Activated naive CD4-positive, alpha-beta T cell treated with anti-CD3 and anti-CD28 coated beads, Interleukin-2, amount 10 ng/mL, durations not matched to agents 5 hours and 36 hours (primary cell): ENCODE data around the gene TBC1D4. TPM values are rescaled to one million over a fixed set of nuclear protein-coding genes. Genes with fewer than 3 reads are reported as not detected.

Experiments used
- total RNA-seq, 2 experiments: library from RNA; stranded (reverse); gene quantifications; one replicate each; pipeline ENCODE4 v1.2.3, GENCODE V29; 2021

TBC1D4 gene, protein sequence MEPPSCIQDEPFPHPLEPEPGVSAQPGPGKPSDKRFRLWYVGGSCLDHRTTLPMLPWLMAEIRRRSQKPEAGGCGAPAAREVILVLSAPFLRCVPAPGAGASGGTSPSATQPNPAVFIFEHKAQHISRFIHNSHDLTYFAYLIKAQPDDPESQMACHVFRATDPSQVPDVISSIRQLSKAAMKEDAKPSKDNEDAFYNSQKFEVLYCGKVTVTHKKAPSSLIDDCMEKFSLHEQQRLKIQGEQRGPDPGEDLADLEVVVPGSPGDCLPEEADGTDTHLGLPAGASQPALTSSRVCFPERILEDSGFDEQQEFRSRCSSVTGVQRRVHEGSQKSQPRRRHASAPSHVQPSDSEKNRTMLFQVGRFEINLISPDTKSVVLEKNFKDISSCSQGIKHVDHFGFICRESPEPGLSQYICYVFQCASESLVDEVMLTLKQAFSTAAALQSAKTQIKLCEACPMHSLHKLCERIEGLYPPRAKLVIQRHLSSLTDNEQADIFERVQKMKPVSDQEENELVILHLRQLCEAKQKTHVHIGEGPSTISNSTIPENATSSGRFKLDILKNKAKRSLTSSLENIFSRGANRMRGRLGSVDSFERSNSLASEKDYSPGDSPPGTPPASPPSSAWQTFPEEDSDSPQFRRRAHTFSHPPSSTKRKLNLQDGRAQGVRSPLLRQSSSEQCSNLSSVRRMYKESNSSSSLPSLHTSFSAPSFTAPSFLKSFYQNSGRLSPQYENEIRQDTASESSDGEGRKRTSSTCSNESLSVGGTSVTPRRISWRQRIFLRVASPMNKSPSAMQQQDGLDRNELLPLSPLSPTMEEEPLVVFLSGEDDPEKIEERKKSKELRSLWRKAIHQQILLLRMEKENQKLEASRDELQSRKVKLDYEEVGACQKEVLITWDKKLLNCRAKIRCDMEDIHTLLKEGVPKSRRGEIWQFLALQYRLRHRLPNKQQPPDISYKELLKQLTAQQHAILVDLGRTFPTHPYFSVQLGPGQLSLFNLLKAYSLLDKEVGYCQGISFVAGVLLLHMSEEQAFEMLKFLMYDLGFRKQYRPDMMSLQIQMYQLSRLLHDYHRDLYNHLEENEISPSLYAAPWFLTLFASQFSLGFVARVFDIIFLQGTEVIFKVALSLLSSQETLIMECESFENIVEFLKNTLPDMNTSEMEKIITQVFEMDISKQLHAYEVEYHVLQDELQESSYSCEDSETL (N-terminal part only)
- total RNA-seq, result 10 to 100 TPM; 22.9 to 33.3 TPM

DNA sequence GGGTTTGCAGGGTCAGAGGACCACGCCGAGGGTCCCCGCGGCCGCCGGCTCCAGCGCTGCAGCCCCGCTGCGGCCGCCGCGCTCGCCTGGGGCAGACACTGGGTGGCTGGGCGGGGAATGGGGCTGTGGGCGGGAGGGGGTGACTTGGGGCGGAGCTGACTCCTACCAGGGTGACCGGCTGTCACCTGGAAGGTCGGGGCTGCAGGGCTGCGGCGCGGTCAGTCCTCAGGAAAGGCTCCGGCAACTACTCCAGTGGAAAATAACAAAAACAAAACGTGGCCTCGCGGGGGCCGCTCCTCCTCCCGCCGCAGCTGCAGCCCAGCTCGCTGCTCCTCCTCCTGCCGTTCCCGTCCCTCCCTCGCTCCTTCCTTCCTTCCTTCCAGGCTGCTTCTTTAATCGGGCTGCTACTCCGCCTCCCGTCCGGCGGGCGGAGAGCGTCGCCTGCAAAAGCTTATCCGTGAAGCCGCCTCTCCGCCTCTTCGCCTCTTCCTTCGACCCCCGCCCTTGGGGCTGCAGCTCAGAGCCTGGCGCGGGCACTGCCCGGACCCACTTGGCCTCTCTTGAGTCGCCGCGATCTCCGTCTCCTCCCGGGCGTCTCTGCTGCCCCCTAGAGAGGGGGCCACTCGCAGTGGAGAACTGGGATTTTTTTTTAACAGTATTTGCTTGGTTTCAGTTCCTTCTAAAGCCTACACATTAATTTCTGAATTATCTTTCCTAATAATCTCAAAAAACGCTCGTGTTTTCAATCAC is at the start of gene TBC1D4:
TBC1D4 (minus strand) TSS at position 100 of the 750 bp plus-strand sequence. CDS start 402 bp downstream, outside the sequence.

Other genes starting within 250 kb of the TBC1D4 start
- 100 to 1,000 TPM; 178 to 188 TPM for gene COMMD6, start 55.7 kb upstream of the TBC1D4 start, total RNA-seq
- 10 to 100 TPM; 32.5 to 37.7 TPM for gene UCHL3, start 67.6 kb upstream of the TBC1D4 start, total RNA-seq
- gene LMO7, start 154.2 kb upstream of the TBC1D4 start, total RNA-seq, result 10 to 100 TPM; 27.9 to 30.8 TPM